K562 (cell line): ENCODE results near the gene NCDN. TPM values are rescaled to one million over a fixed set of nuclear protein-coding genes. Genes with fewer than 3 reads are reported as not detected.

Experiments
- BHLHE40 ChIP-seq: IDR thresholded peaks from 2 replicates; pipeline ENCODE4 v1.6.1; 2011; ENCODE audit warnings: low read length, improper control_type of control experiment
- E2F8 ChIP-seq: fragments of 450-650 bp; IDR thresholded peaks from 2 replicates; pipeline ENCODE4 v1.7.1; 2018; ENCODE audit warnings: mild to moderate bottlenecking, low read depth; ENCODE audit not compliant: partially characterized antibody
- KDM1A ChIP-seq, 2 experiments: fragments of 450-650 bp; IDR thresholded peaks; 2 replicates each; pipeline ENCODE4 v1.6.1; 2016; ENCODE audit warnings: mild to moderate bottlenecking in 2 of 2
- MGA ChIP-seq: fragments of 450-650 bp; IDR thresholded peaks from 2 replicates; pipeline ENCODE4 v1.6.1; 2016; ENCODE audit warnings: mild to moderate bottlenecking, moderate library complexity
- PKNOX1 ChIP-seq: fragments of 450-650 bp; IDR thresholded peaks from 2 replicates; pipeline ENCODE4 v1.6.1; 2016
- RNF219 ChIP-seq: fragments of 250-450 bp; sonication (Bioruptor Pico); IDR thresholded peaks from 2 replicates; pipeline ENCODE4 v1.5.0; 2022; ENCODE audit warnings: mild to moderate bottlenecking
- SMC3 ChIP-seq: conservative IDR thresholded peaks from 2 replicates; pipeline ENCODE4 v1.6.1; 2011; ENCODE audit warnings: low read depth, low read length, improper control_type of control experiment; ENCODE audit not compliant: insufficient read depth
- YY1 ChIP-seq, 3 experiments: IDR thresholded peaks; 2 replicates each; pipeline ENCODE4 v1.6.1; 2011; ENCODE audit warnings: low read length in 2 of 3, mild to moderate bottlenecking in 2 of 3, moderate library complexity in 2 of 3, borderline replicate concordance in 1 of 3, control low read depth in 1 of 3, low read depth in 1 of 3; ENCODE audit not compliant: insufficient read depth in 3 of 3, insufficient replicate concordance in 2 of 3, control insufficient read depth in 1 of 3, insufficient read length in 1 of 3; ENCODE audit errors: extremely low read depth in 1 of 3
- ZFPM2 ChIP-seq: fragments of 250-450 bp; sonication (Bioruptor Pico); IDR thresholded peaks from 2 replicates; pipeline ENCODE4 v1.5.1; 2022; ENCODE audit warnings: mild to moderate bottlenecking
- ZNF830 ChIP-seq: fragments of 250-450 bp; sonication (Bioruptor Pico); IDR thresholded peaks from 2 replicates; pipeline ENCODE4 v1.5.0; 2021; ENCODE audit warnings: mild to moderate bottlenecking
- polyA plus RNA-seq, 8 experiments: library from polyadenylated mRNA; depleted of rRNA in 4 of 8; stranded (reverse) in 5 of 8; unstranded in 3 of 8; fragments of >200 nt; fragmentation: Nextera tagmentation in 2 of 8; fragmentation: Illumina TruSeq in 1 of 8; extraction: Ambion mirVana in 2 of 8; extraction: Trizol in 1 of 8; gene quantifications; 2 replicates each; pipeline versions ENCODE4 v1.2.1 to v1.2.3, GENCODE V29; 2011 to 2014; ENCODE audit warnings: inconsistent platforms in 1 of 8, missing spikeins in 1 of 8
- total RNA-seq, 7 experiments: library from RNA; depleted of rRNA in 6 of 7; stranded (reverse); fragments of >200 nt in 6 of 7; fragmentation: Illumina TruSeq in 2 of 7; extraction: Trizol in 2 of 7; gene quantifications; 2 replicates each; pipeline versions ENCODE4 v1.2.1 to v1.2.3, GENCODE V29; 2011 to 2021; ENCODE audit warnings: low replicate concordance in 1 of 7

Gene NCDN
- total and polyA plus RNA-seq, 9 of the 15 experiments (the other 6 are each of a cell fraction or from before 2014, with no cell fraction given), result 1.9 to 35.1 (median 10.7) TPM

GRCh38 chr1:35533586-35533985, 24.0 kb upstream of the NCDN start (continued):
- TF ChIP-seq BHLHE40, result no peak
- no peak for TF ChIP-seq E2F8
- no peak for TF ChIP-seq ZFPM2
- TF ChIP-seq SMC3, result no peak
- no peak for TF ChIP-seq RNF219 (CRISPR knock-in tag)
- no peak for TF ChIP-seq KDM1A (IDR thresholded peaks at IDR 0.05)
- TF ChIP-seq ZNF830 (CRISPR knock-in tag), result no peak
- peak; percentile 73 for TF ChIP-seq MGA
- TF ChIP-seq YY1 (IDR thresholded peaks at IDR 0.05; ENCODE audit: borderline replicate concordance in 1 of 3, control insufficient read depth in 1 of 3, extremely low read depth in 1 of 3, insufficient read depth in 3 of 3, insufficient read length in 1 of 3, insufficient replicate concordance in 2 of 3, low read depth in 1 of 3, low read length in 2 of 3), result peak in 2 of 3 experiments; percentile 49 to 91
- TF ChIP-seq PKNOX1, result peak; percentile 49; the same call in 1 of the 2 replicates
